Hepatocyte (in vitro differentiated cells): ENCODE results near the gene PITX3. TPM values are rescaled to one million over a fixed set of nuclear protein-coding genes. Genes with fewer than 3 reads are reported as not detected.
A peak's percentile ranks its signal among the peaks of the same experiment; 100 is the strongest.

Source experiments
- DNase-seq: peaks from one replicate; pipeline ENCODE4 v3.0.0-alpha.2; 2016; ENCODE audit warnings: low spot score
- H2AFZ ChIP-seq: fragments of 200-600 bp; sonication (generic); 2 replicates; pipeline ENCODE4 v1.6.0; 2016; ENCODE audit warnings: antibody characterized with exemption, mild to moderate bottlenecking
- H3K27ac ChIP-seq: fragments of 200-600 bp; sonication (generic); 2 replicates; pipeline ENCODE4 v1.5.1; 2016; ENCODE audit warnings: mild to moderate bottlenecking
- H3K27me3 ChIP-seq: fragments of 200-600 bp; sonication (generic); 2 replicates; pipeline ENCODE4 v1.6.1; 2016
- H3K36me3 ChIP-seq: fragments of 200-600 bp; sonication (generic); replicated peaks from 2 replicates; pipeline ENCODE4 v1.5.1; 2016; ENCODE audit warnings: low read depth; ENCODE audit not compliant: insufficient read depth
- H3K4me1 ChIP-seq: fragments of 200-600 bp; sonication (generic); 2 replicates; pipeline ENCODE4 v1.5.1; 2016; ENCODE audit warnings: mild to moderate bottlenecking, moderate library complexity; ENCODE audit not compliant: insufficient read depth
- H3K4me2 ChIP-seq: fragments of 200-600 bp; sonication (generic); 2 replicates; pipeline ENCODE4 v1.6.0; 2016
- H3K4me3 ChIP-seq: fragments of 200-600 bp; sonication (generic); 2 replicates; pipeline ENCODE4 v1.5.1; 2016; ENCODE audit warnings: mild to moderate bottlenecking
- H3K79me2 ChIP-seq: fragments of 200-600 bp; sonication (generic); 2 replicates; pipeline ENCODE4 v1.6.0; 2017; ENCODE audit warnings: mild to moderate bottlenecking
- H3K9me2 ChIP-seq: fragments of 200-600 bp; sonication (generic); replicated peaks from 2 replicates; pipeline ENCODE4 v1.6.0; 2017; ENCODE audit warnings: mild to moderate bottlenecking; ENCODE audit not compliant: insufficient read depth
- H3K9me3 ChIP-seq: fragments of 200-600 bp; sonication (generic); 2 replicates; pipeline ENCODE4 v1.5.1; 2016; ENCODE audit warnings: low read depth, mild to moderate bottlenecking
- H4K20me1 ChIP-seq: fragments of 200-600 bp; sonication (generic); 2 replicates; pipeline ENCODE4 v1.6.0; 2016; ENCODE audit warnings: mild to moderate bottlenecking; ENCODE audit not compliant: insufficient read depth, poor library complexity, severe bottlenecking
- EZH2 ChIP-seq: fragments of 200-600 bp; sonication (generic); IDR thresholded peaks from 2 replicates; pipeline ENCODE4 v1.6.1; 2016; ENCODE audit warnings: antibody characterized with exemption, mild to moderate bottlenecking, borderline replicate concordance
- EZH2phosphoT487 ChIP-seq: fragments of 200-600 bp; sonication (generic); IDR thresholded peaks from one replicate; pipeline ENCODE4 v1.6.1; 2018; ENCODE audit warnings: antibody characterized with exemption, mild to moderate bottlenecking, low read depth, moderate library complexity; ENCODE audit not compliant: unreplicated experiment, severe bottlenecking
- WGBS: methylation state at CpG from one replicate; pipeline ENCODE4 v1.1.6; 2016; ENCODE audit warnings: low lambda C conversion rate; ENCODE audit errors: missing lambda C conversion rate; 5-methylcytosine and 5-hydroxymethylcytosine counted together
- polyA plus RNA-seq: library from polyadenylated mRNA; unstranded; fragments of >200 nt; fragmentation: Nextera tagmentation; extraction: Ambion mirVana; gene quantifications from 2 replicates; pipeline ENCODE4 v1.2.1, GENCODE V29; 2016
- total RNA-seq: library from RNA; depleted of rRNA; stranded (reverse); fragments of >200 nt; gene quantifications from 2 replicates; pipeline ENCODE4 v1.2.3, GENCODE V29; 2014
- TF ChIP-seq, protein P1 (sequence below): fragments of 200-600 bp; sonication (generic); IDR thresholded peaks from 2 replicates; pipeline ENCODE4 v1.5.1; 2016; ENCODE audit warnings: antibody characterized with exemption, mild to moderate bottlenecking; ENCODE audit not compliant: poor library complexity

The PITX3 gene
- total and polyA plus RNA-seq, 2 experiments from 2014 or later = 0.52 TPM; not detected in 1

DNA sequence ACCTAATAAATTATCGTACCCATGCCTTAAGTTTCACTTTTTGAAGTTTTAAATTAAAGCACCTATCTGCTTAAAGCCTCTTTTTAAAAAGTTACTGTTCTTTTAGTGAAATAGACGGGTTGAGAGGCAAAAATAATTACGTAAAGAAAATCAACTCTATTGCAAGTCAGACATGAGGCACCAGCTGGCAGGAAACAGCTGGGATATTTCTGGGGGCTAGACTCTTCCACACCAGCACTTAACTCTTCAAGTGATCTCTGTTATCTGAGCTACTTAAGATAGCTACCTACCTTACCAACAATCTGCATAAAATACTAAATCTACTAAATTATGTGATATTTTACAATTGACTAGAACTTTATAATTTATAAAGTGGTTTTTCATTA lies 39.8 kb upstream of the PITX3 start:
- no peak overlapping the region for H2AFZ ChIP-seq
- no peaks in the 10 kb centered on the region for H3K9me3 ChIP-seq
- no peaks in the 10 kb centered on the region for H3K27me3 ChIP-seq
- no peak overlapping the region for H3K27ac ChIP-seq
- H3K4me2 ChIP-seq = peak overlapping the region; percentile 59
- 62% methylated on average over 3 of the region's 3 CpGs for WGBS
- H4K20me1 ChIP-seq = peaks cover 87% of the 10 kb centered on the region
- peaks cover 93% of the 10 kb centered on the region for H3K79me2 ChIP-seq
- H3K9me2 ChIP-seq = no peaks in the 10 kb centered on the region
- peaks cover 10% of the 10 kb centered on the region for H3K4me1 ChIP-seq
- no peak for DNase-seq
- H3K4me3 ChIP-seq = no peak overlapping the region
- no peaks in the 10 kb centered on the region for H3K36me3 ChIP-seq
- TF ChIP-seq, protein P1, sequence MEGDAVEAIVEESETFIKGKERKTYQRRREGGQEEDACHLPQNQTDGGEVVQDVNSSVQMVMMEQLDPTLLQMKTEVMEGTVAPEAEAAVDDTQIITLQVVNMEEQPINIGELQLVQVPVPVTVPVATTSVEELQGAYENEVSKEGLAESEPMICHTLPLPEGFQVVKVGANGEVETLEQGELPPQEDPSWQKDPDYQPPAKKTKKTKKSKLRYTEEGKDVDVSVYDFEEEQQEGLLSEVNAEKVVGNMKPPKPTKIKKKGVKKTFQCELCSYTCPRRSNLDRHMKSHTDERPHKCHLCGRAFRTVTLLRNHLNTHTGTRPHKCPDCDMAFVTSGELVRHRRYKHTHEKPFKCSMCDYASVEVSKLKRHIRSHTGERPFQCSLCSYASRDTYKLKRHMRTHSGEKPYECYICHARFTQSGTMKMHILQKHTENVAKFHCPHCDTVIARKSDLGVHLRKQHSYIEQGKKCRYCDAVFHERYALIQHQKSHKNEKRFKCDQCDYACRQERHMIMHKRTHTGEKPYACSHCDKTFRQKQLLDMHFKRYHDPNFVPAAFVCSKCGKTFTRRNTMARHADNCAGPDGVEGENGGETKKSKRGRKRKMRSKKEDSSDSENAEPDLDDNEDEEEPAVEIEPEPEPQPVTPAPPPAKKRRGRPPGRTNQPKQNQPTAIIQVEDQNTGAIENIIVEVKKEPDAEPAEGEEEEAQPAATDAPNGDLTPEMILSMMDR = no peak
- no peak for TF ChIP-seq EZH2phosphoT487
- no peak for TF ChIP-seq EZH2

- Histone ChIP-seq H3K27me3 (no peaks in the 10 kb centered on the region), H3K4me1 (peaks cover 10% of the 10 kb centered on the region), H3K36me3 (no peaks in the 10 kb centered on the region), H4K20me1 (peaks cover 87% of the 10 kb centered on the region), H3K9me2 (no peaks in the 10 kb centered on the region), H3K79me2 (peaks cover 93% of the 10 kb centered on the region), H3K4me2 (peak overlapping the region; percentile 59), H2AFZ (no peak overlapping the region), H3K27ac (no peak overlapping the region), H3K9me3 (no peaks in the 10 kb centered on the region), H3K4me3 (no peak overlapping the region)
- WGBS = 44% methylated on average over 3 of the region's 3 CpGs
- TF ChIP-seq, protein P1 = no peak
- no peak for TF ChIP-seq EZH2
- no peak for TF ChIP-seq EZH2phosphoT487
- no peak for DNase-seq
These were observed 39.2 kb upstream of the PITX3 start for GRCh38 chr10:102280397-102281101.

DNA sequence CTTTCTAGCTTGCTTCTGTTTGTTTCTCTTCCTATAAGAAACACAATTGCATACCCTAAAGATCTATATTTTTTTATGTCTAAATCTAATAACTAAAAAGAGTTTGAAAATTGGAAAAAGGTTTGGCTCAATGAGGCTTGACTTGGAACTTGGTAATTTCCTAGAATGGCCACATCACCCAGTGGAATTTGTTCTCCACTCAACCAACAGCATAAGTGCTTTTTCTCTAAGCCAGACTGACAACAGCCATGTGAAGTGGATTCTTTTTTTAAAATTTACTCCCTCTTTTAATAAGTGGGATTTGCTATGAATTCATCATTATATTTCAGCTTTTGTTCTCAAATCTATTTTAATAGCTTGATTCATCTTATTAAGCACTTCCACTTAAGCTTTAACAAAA lies 37.8 kb upstream of the PITX3 start:
- Histone ChIP-seq H3K9me2 (no peaks in the 10 kb centered on the region), H4K20me1 (peaks cover 85% of the 10 kb centered on the region), H3K4me3 (no peak overlapping the region), H3K27ac (no peak overlapping the region), H2AFZ (no peak overlapping the region), H3K4me2 (no peak overlapping the region), H3K36me3 (no peaks in the 10 kb centered on the region), H3K79me2 (peaks cover 93% of the 10 kb centered on the region), H3K27me3 (no peaks in the 10 kb centered on the region), H3K9me3 (no peaks in the 10 kb centered on the region), H3K4me1 (peaks cover 10% of the 10 kb centered on the region)
- TF ChIP-seq EZH2 (no peak), EZH2phosphoT487 (no peak)
- TF ChIP-seq, protein P1 = no peak
- DNase-seq = no peak
